OCI-LY1 (cell line): ENCODE results near the gene ELMOD1.

Experiments used
- H2AFZ ChIP-seq: fragments of 200-600 bp; sonication (generic), shearing (Covaris generic); 2 replicates; pipeline ENCODE4 v1.6.0; 2014; ENCODE audit warnings: antibody characterized with exemption, mild to moderate bottlenecking, low read length
- H3F3A ChIP-seq: fragments of 200-600 bp; sonication (generic), shearing (Covaris generic); 2 replicates; pipeline ENCODE4 v1.6.0; 2014; ENCODE audit warnings: mild to moderate bottlenecking, antibody characterized with exemption, low read length, moderate library complexity; ENCODE audit not compliant: insufficient read depth
- H3K27ac ChIP-seq: fragments of 200-600 bp; sonication (generic); 2 replicates; pipeline ENCODE4 v1.5.1; 2014; ENCODE audit warnings: low read length, mixed run types, mild to moderate bottlenecking, low read depth; ENCODE audit not compliant: poor library complexity, severe bottlenecking
- H3K27me3 ChIP-seq: fragments of 200-600 bp; sonication (generic); 2 replicates; pipeline ENCODE4 v1.6.0; 2014; ENCODE audit warnings: antibody characterized with exemption, mild to moderate bottlenecking, low read length, moderate library complexity; ENCODE audit not compliant: insufficient read depth
- H3K36me3 ChIP-seq: fragments of 200-600 bp; sonication (generic); 2 replicates; pipeline ENCODE4 v1.6.1; 2014; ENCODE audit warnings: mild to moderate bottlenecking, antibody characterized with exemption, low read length, moderate library complexity, mixed read lengths; ENCODE audit not compliant: insufficient read depth
- H3K4me1 ChIP-seq: fragments of 200-600 bp; sonication (generic); 2 replicates; pipeline ENCODE4 v1.5.1; 2014; ENCODE audit warnings: mild to moderate bottlenecking, low read length, moderate library complexity; ENCODE audit not compliant: insufficient read depth, severe bottlenecking
- H3K4me2 ChIP-seq: fragments of 200-600 bp; sonication (generic), shearing (Covaris generic); 2 replicates; pipeline ENCODE4 v1.6.1; 2014; ENCODE audit warnings: low read length
- H3K4me3 ChIP-seq: fragments of 200-600 bp; sonication (generic); 2 replicates; pipeline ENCODE4 v1.5.1; 2014; ENCODE audit warnings: low read length, low read depth, mild to moderate bottlenecking, mixed read lengths; ENCODE audit not compliant: poor library complexity, severe bottlenecking
- H3K79me2 ChIP-seq: fragments of 200-600 bp; shearing (Covaris generic); 2 replicates; pipeline ENCODE4 v1.6.1; 2016; ENCODE audit warnings: mixed run types, low read length, mixed read lengths; ENCODE audit not compliant: insufficient read depth
- H3K9ac ChIP-seq: fragments of 200-600 bp; sonication (generic), shearing (Covaris generic); 2 replicates; pipeline ENCODE4 v1.6.1; 2014; ENCODE audit warnings: mild to moderate bottlenecking, low read length, mixed read lengths
- H3K9me2 ChIP-seq: fragments of 200-600 bp; sonication (generic), shearing (Covaris generic); 2 replicates; pipeline ENCODE4 v1.6.1; 2014; ENCODE audit warnings: low read depth, mild to moderate bottlenecking, low read length, mixed read lengths
- H3K9me3 ChIP-seq: fragments of 200-600 bp; shearing (Covaris generic); 2 replicates; pipeline ENCODE4 v1.6.1; 2014; ENCODE audit warnings: low read length, mixed read lengths
- H4K20me1 ChIP-seq: fragments of 200-600 bp; sonication (generic), shearing (Covaris generic); 2 replicates; pipeline ENCODE4 v1.6.0; 2016; ENCODE audit warnings: mild to moderate bottlenecking, low read length; ENCODE audit not compliant: insufficient read depth
- EZH2 ChIP-seq: fragments of 200-600 bp; sonication (generic), shearing (Covaris generic); IDR thresholded peaks from 2 replicates; pipeline ENCODE4 v1.8.0; 2017; ENCODE audit warnings: borderline replicate concordance, mixed run types, mild to moderate bottlenecking, antibody characterized with exemption, low read length, moderate library complexity, mixed read lengths
- TF ChIP-seq, protein P1 (sequence below): fragments of 200-600 bp; sonication (generic), shearing (Covaris generic); IDR thresholded peaks from 2 replicates; pipeline ENCODE4 v1.5.1; 2017; ENCODE audit warnings: mild to moderate bottlenecking, antibody characterized with exemption, low read length, moderate library complexity, mixed read lengths

The ELMOD1 gene

DNA sequence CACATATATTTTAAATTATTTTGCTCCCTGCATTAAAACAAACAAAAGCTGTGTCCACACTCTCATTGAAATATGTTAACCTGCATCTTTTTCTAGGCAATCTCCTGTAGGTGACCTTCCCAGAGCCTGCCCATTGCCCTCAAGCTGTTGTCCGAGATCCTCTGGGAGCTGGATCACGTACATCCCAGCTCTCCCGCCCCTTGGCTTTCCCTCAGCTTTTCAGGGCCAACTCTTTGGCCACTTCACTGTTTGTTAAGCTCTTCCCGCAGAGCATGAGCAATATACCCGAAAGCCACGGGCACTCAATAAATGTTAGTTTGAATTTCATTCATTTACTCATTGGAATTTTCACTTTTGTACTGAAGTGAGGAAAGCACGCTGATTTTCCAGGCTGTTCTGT lies 32.2 kb downstream of the ELMOD1 start:
- H2AFZ ChIP-seq, result no peak overlapping the region
- H3K9me3 ChIP-seq, result no peaks in the 10 kb centered on the region
- no peaks in the 10 kb centered on the region for H3K79me2 ChIP-seq
- H3K4me1 ChIP-seq, result no peaks in the 10 kb centered on the region
- H3K4me3 ChIP-seq, result no peak overlapping the region
- no peaks in the 10 kb centered on the region for H3K36me3 ChIP-seq
- H3K9me2 ChIP-seq, result no peaks in the 10 kb centered on the region
- no peak overlapping the region for H3K9ac ChIP-seq
- H3K27me3 ChIP-seq, result no peaks in the 10 kb centered on the region
- H3K27ac ChIP-seq, result no peak overlapping the region
- TF ChIP-seq, protein P1, sequence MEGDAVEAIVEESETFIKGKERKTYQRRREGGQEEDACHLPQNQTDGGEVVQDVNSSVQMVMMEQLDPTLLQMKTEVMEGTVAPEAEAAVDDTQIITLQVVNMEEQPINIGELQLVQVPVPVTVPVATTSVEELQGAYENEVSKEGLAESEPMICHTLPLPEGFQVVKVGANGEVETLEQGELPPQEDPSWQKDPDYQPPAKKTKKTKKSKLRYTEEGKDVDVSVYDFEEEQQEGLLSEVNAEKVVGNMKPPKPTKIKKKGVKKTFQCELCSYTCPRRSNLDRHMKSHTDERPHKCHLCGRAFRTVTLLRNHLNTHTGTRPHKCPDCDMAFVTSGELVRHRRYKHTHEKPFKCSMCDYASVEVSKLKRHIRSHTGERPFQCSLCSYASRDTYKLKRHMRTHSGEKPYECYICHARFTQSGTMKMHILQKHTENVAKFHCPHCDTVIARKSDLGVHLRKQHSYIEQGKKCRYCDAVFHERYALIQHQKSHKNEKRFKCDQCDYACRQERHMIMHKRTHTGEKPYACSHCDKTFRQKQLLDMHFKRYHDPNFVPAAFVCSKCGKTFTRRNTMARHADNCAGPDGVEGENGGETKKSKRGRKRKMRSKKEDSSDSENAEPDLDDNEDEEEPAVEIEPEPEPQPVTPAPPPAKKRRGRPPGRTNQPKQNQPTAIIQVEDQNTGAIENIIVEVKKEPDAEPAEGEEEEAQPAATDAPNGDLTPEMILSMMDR, result no peak
- TF ChIP-seq EZH2, result no peak
- H4K20me1 ChIP-seq, result no peaks in the 10 kb centered on the region
- H3F3A ChIP-seq, result no peaks in the 10 kb centered on the region
- H3K4me2 ChIP-seq, result no peak overlapping the region

DNA sequence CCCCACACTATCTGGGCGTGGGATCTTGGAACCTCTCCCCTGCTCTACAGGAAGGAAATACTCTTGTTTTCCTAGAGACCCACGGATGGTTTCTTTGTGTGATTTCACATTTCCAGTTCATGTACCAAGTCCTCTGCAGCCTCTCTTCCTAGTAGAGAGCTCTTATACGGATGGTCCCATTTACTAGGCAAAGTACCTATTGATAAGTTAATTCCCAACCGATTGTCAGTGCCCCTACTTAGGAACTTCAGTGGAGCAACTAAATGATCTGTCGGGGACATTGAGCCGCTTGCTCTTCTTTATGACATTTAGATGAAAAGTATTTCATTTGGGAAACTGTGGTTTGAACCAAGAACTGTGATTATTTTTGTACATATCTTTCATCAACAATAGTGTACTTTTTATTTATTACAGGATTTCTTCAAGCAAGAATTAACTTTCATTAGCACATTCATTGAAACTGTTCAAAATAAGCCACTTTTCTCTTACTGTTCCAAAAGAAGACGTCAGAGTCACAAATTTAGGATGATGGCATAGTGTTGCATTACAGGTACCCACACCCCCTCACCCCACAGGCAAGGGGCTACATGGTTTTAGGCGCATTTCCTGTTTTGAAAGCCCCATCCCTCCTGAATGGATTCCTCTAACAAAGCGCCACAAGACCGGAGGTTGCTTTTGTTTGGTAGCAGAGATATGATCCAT lies 34.2 kb downstream of the ELMOD1 start:
- H3F3A ChIP-seq, result no peaks in the 10 kb centered on the region
- no peaks in the 10 kb centered on the region for H3K4me1 ChIP-seq
- no peak overlapping the region for H3K27ac ChIP-seq
- H4K20me1 ChIP-seq, result no peaks in the 10 kb centered on the region
- TF ChIP-seq EZH2, result no peak
- TF ChIP-seq, protein P1, result no peak
- no peaks in the 10 kb centered on the region for H3K9me3 ChIP-seq
- H3K79me2 ChIP-seq, result no peaks in the 10 kb centered on the region
- H3K27me3 ChIP-seq, result no peaks in the 10 kb centered on the region
- no peaks in the 10 kb centered on the region for H3K9me2 ChIP-seq
- H3K9ac ChIP-seq, result no peak overlapping the region
- no peak overlapping the region for H3K4me2 ChIP-seq
- no peaks in the 10 kb centered on the region for H3K36me3 ChIP-seq
- no peak overlapping the region for H3K4me3 ChIP-seq
- H2AFZ ChIP-seq, result no peak overlapping the region

DNA sequence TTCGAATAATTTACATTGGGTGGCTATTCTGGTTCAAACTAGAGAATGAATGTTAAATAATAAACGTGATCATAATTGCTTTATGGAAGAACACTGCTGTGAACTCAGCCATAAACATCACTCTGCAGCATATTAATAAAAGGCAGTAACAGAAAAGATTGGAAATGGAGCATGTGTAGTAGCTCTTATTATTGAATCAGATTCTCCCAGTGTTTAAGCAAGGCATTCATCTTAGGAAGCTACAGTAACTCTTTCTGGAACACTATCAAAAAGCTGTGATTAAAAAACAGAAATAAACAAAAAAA lies 34.7 kb downstream of the ELMOD1 start:
- Histone ChIP-seq H4K20me1 (no peaks in the 10 kb centered on the region), H3K4me2 (no peak overlapping the region), H2AFZ (no peak overlapping the region)

DNA sequence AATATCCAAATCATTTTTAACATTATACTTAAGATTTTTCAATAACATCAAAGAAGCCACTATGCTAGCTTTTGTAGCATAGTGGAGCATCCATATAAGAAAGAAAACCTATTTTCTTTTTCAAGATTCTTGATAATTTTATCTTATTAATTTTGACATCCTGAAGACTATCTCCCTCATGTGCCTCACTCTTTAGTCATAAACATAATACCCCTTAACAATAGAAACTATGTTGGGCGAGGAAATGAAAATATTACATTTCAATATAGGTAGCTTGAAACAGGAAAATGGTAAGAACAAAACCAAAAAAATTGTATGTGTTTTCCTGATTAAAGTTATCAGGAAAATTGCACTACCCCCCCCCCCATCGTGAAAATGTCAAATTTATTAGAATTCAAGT lies 40.1 kb downstream of the ELMOD1 start:
- no peaks in the 10 kb centered on the region for H3K9me3 ChIP-seq
- no peaks in the 10 kb centered on the region for H3K27me3 ChIP-seq
- H3K27ac ChIP-seq, result no peak overlapping the region
- H3K36me3 ChIP-seq, result no peaks in the 10 kb centered on the region
- no peak for TF ChIP-seq EZH2
- TF ChIP-seq, protein P1, result no peak
- no peaks in the 10 kb centered on the region for H3K79me2 ChIP-seq
- no peaks in the 10 kb centered on the region for H3K9me2 ChIP-seq
- no peaks in the 10 kb centered on the region for H3K4me1 ChIP-seq
- H3K4me2 ChIP-seq, result no peak overlapping the region
- no peak overlapping the region for H2AFZ ChIP-seq
- H3F3A ChIP-seq, result no peaks in the 10 kb centered on the region
- H3K9ac ChIP-seq, result no peak overlapping the region
- no peak overlapping the region for H3K4me3 ChIP-seq
- no peaks in the 10 kb centered on the region for H4K20me1 ChIP-seq

More for the DNA sequence above, 34.7 kb downstream of the ELMOD1 start:
- no peaks in the 10 kb centered on the region for H3K36me3 ChIP-seq
- H3K79me2 ChIP-seq, result no peaks in the 10 kb centered on the region
- no peak for TF ChIP-seq EZH2
- no peaks in the 10 kb centered on the region for H3K9me3 ChIP-seq
- H3K27me3 ChIP-seq, result no peaks in the 10 kb centered on the region
- no peak overlapping the region for H3K27ac ChIP-seq
- H3K9me2 ChIP-seq, result no peaks in the 10 kb centered on the region
- H3F3A ChIP-seq, result no peaks in the 10 kb centered on the region
- H3K9ac ChIP-seq, result no peak overlapping the region
- H3K4me1 ChIP-seq, result no peaks in the 10 kb centered on the region
- no peak overlapping the region for H3K4me3 ChIP-seq
